Ovary (tissue), 3 donors: ENCODE measurements around the gene CLK3.

ENCODE experiments used
- POLR2A ChIP-seq: fragments of 450-650 bp; IDR thresholded peaks from one replicate; pipeline ENCODE4 v1.6.1; 2017; ENCODE audit warnings: antibody characterized with exemption, mild to moderate bottlenecking, moderate library complexity
- TF ChIP-seq, protein P1 (sequence below), 3 donors: fragments of 450-650 bp in 2 of 3; fragments of 200-600 bp in 1 of 3; IDR thresholded peaks; one replicate each; pipeline versions ENCODE4 v1.5.1 to v1.8.0; 2016 to 2022; ENCODE audit warnings: antibody characterized with exemption in 3 of 3, mild to moderate bottlenecking in 1 of 3
- donor health status: DM: no; HTN: no; CAD: no.

DNA sequence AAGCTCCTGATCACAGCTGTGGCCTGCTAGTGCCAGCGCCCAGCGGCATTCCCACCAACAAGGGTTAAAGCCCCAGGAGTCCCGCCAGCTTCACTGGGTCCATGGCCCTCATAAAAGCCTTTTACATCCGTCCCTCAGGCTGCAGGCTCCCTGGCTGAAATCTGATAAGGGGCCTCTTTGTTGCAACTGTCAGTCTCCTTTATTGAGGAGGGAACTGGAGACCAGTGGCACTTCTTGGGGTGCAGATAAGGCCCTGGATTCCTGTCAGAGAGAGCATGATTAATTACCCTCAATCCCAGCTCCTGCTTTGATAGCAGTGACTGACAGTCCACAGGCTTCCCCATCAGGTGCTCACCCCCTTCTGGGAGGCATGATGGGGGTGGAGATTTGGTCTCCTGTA lies 30.9 kb upstream of the CLK3 start:
- TF ChIP-seq, protein P1, sequence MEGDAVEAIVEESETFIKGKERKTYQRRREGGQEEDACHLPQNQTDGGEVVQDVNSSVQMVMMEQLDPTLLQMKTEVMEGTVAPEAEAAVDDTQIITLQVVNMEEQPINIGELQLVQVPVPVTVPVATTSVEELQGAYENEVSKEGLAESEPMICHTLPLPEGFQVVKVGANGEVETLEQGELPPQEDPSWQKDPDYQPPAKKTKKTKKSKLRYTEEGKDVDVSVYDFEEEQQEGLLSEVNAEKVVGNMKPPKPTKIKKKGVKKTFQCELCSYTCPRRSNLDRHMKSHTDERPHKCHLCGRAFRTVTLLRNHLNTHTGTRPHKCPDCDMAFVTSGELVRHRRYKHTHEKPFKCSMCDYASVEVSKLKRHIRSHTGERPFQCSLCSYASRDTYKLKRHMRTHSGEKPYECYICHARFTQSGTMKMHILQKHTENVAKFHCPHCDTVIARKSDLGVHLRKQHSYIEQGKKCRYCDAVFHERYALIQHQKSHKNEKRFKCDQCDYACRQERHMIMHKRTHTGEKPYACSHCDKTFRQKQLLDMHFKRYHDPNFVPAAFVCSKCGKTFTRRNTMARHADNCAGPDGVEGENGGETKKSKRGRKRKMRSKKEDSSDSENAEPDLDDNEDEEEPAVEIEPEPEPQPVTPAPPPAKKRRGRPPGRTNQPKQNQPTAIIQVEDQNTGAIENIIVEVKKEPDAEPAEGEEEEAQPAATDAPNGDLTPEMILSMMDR (IDR thresholded peaks at IDR 0.05), result no peak
- no peak for TF ChIP-seq POLR2A
